ENCODE measurements around the gene FRRS1. TPM values are rescaled to one million over a fixed set of nuclear protein-coding genes. Genes with fewer than 3 reads are reported as not detected.

Gene FRRS1
- total and polyA plus RNA-seq, 10 of the 15 experiments (the other 5 are each of a cell fraction or from before 2014, with no cell fraction given): 0.13 to 18.9 (median 8.0) TPM

- Histone ChIP-seq H3K9ac (ENCODE audit: control insufficient read depth, insufficient read depth, low read length) (no peak overlapping the region), H3K4me3 (no peak overlapping the region), H3K27me3 (replicated peaks in 1 of 2; ENCODE audit: control insufficient read depth in 2 of 2, insufficient read depth in 2 of 2, low read length in 1 of 2) (no peaks in the 10 kb centered on the region), H3K4me2 (ENCODE audit: control insufficient read depth, insufficient read depth) (no peak overlapping the region), H3K27ac (ENCODE audit: control insufficient read depth, insufficient read depth) (no peak overlapping the region), H3K79me2 (ENCODE audit: control insufficient read depth, insufficient read depth, low read length) (no peaks in the 10 kb centered on the region), H2AFZ (ENCODE audit: control insufficient read depth, low read depth, low read length) (no peak overlapping the region), H3K36me3 (ENCODE audit: control insufficient read depth in 2 of 2, insufficient read depth in 2 of 2, low read length in 1 of 2) (peaks cover 0 to 7% of the 10 kb centered on the region in 2 experiments; a peak in 1 of 4 replicates), H3K4me1 (ENCODE audit: control insufficient read depth, insufficient read depth, low read length) (peaks cover 4% of the 10 kb centered on the region; the same call in 1 of the 2 replicates), H3K9me3 (replicated peaks; ENCODE audit: control insufficient read depth, insufficient read depth, low read length) (no peaks in the 10 kb centered on the region), H4K20me1 (ENCODE audit: control insufficient read depth, insufficient read depth) (no peaks in the 10 kb centered on the region)
- 74% methylated on average over 2 of the region's 2 CpGs for WGBS (ENCODE audit: insufficient coverage, insufficient replicate concordance, low lambda C conversion rate, missing lambda C conversion rate)
- DNase-seq (ENCODE audit: low read depth, low spot score): no peak
- RAD21 ChIA-PET (ENCODE audit: unreplicated experiment): no interaction called here
- no peak for ATAC-seq
- SMC1A ChIA-PET (ENCODE audit: uncharacterized antibody, unreplicated experiment): interaction anchor here (1.0 to 1.8 kb wide), 3 partner anchors 12 to 20 kb away, joined by 3 to 4 read pairs (median 3); no protein-coding TSS in a partner anchor
- CTCF ChIA-PET: no interaction called here
- intact Hi-C loops (cut with micrococcal nuclease; ENCODE audit: unreplicated experiment): no loop called here
- no peak for FAIRE-seq
- POLR2A ChIA-PET: no interaction called here
- no peak for TF ChIP-seq RBBP5 (conservative IDR thresholded peaks at IDR 0.05)
- no peak for TF ChIP-seq ATF7 (IDR thresholded peaks at IDR 0.05; ENCODE audit: low read depth)
- TF ChIP-seq POLR2AphosphoS2 (IDR thresholded peaks at IDR 0.05; ENCODE audit: low read depth, low read length): no peak
- no peak for TF ChIP-seq IKZF2 (IDR thresholded peaks at IDR 0.05)
- TF ChIP-seq CHD4 (IDR thresholded peaks at IDR 0.05): no peak
- TF ChIP-seq WRNIP1 (IDR thresholded peaks at IDR 0.05; ENCODE audit: borderline replicate concordance, low read depth, low read length): no peak
- no peak for TF ChIP-seq USF2 (IDR thresholded peaks at IDR 0.05; ENCODE audit: borderline replicate concordance, low read depth, low read length)
- no peak for TF ChIP-seq ZNF687 (IDR thresholded peaks at IDR 0.05)
- no peak for TF ChIP-seq RCOR1 (conservative IDR thresholded peaks at IDR 0.05; ENCODE audit: low read depth, low read length)
- TF ChIP-seq EZH2 (IDR thresholded peaks at IDR 0.05; ENCODE audit: borderline replicate concordance, control insufficient read depth, low read depth, low read length): no peak
- no peak for TF ChIP-seq MYC (IDR thresholded peaks at IDR 0.05; ENCODE audit: insufficient read depth, insufficient read length, insufficient replicate concordance, low read length, severe bottlenecking)
- no peak for TF ChIP-seq PRDM15 (CRISPR knock-in tag; IDR thresholded peaks at IDR 0.05)
- no peak for TF ChIP-seq POLR2A (IDR thresholded peaks at IDR 0.05; ENCODE audit: low read depth, low read length)
- in situ Hi-C loops (cut with MboI): no loop called here
- no TSS peak for BruUV-seq (replicated peaks)
These were observed 39.6 kb downstream of the FRRS1 start for GRCh38 chr1:99726818-99727217.
